DND-41 (cell line): Measurements from ENCODE around the gene IQGAP2.

Experiments used
- EZH2 ChIP-seq: IDR thresholded peaks from 3 replicates; pipeline ENCODE4 v1.6.1; 2012; ENCODE audit warnings: borderline replicate concordance, low read depth, mild to moderate bottlenecking, moderate library complexity, low read length, inconsistent platforms; ENCODE audit not compliant: severe bottlenecking
- TF ChIP-seq, protein P1 (sequence below): IDR thresholded peaks from 2 replicates; pipeline ENCODE4 v1.5.1; 2012; ENCODE audit warnings: borderline replicate concordance, low read length, moderate library complexity, mild to moderate bottlenecking; ENCODE audit not compliant: poor library complexity, severe bottlenecking; ENCODE audit errors: extremely low read depth

DNA sequence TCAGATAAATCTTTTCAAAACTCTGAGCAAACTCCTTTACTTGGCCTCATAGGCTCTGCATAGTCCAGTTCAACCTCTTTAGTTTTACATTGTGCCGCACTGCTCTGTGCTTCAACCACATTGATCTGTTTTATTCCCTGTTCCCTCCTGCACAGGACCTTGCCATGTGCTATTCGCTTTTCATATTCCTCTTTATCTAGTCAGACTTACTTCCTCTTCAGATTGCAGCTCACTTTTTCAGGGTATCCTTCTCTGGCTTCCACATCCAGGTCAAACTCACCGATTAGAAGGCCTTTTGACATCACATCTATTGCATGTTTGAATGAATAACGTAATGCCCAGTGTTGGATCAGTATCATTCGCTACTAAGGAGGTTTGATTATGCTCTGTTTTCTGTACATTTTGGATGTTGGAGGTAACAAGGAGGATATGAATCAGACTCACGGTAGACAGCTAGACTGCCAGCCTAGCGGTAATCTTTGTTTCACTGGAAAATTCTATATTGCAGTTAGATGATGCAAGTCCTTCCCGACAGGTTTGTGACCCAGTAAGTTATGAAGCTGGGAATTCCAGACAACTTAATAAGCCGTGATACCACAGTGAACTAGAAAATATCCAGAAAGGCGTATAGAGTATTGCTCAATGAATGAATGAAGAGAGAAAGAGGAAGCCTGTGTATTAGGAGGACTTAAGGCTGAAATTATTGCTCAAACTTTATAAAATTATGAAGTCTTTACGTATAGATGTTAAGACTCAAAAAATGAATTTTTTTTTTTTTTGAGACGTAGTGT lies 65.7 kb downstream of the IQGAP2 start:
- TF ChIP-seq EZH2 = no peak
- TF ChIP-seq, protein P1, sequence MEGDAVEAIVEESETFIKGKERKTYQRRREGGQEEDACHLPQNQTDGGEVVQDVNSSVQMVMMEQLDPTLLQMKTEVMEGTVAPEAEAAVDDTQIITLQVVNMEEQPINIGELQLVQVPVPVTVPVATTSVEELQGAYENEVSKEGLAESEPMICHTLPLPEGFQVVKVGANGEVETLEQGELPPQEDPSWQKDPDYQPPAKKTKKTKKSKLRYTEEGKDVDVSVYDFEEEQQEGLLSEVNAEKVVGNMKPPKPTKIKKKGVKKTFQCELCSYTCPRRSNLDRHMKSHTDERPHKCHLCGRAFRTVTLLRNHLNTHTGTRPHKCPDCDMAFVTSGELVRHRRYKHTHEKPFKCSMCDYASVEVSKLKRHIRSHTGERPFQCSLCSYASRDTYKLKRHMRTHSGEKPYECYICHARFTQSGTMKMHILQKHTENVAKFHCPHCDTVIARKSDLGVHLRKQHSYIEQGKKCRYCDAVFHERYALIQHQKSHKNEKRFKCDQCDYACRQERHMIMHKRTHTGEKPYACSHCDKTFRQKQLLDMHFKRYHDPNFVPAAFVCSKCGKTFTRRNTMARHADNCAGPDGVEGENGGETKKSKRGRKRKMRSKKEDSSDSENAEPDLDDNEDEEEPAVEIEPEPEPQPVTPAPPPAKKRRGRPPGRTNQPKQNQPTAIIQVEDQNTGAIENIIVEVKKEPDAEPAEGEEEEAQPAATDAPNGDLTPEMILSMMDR = no peak
